Measurements from ENCODE around the gene SYCP2. TPM values are rescaled to one million over a fixed set of nuclear protein-coding genes. Genes with fewer than 3 reads are reported as not detected.

SYCP2 gene, protein sequence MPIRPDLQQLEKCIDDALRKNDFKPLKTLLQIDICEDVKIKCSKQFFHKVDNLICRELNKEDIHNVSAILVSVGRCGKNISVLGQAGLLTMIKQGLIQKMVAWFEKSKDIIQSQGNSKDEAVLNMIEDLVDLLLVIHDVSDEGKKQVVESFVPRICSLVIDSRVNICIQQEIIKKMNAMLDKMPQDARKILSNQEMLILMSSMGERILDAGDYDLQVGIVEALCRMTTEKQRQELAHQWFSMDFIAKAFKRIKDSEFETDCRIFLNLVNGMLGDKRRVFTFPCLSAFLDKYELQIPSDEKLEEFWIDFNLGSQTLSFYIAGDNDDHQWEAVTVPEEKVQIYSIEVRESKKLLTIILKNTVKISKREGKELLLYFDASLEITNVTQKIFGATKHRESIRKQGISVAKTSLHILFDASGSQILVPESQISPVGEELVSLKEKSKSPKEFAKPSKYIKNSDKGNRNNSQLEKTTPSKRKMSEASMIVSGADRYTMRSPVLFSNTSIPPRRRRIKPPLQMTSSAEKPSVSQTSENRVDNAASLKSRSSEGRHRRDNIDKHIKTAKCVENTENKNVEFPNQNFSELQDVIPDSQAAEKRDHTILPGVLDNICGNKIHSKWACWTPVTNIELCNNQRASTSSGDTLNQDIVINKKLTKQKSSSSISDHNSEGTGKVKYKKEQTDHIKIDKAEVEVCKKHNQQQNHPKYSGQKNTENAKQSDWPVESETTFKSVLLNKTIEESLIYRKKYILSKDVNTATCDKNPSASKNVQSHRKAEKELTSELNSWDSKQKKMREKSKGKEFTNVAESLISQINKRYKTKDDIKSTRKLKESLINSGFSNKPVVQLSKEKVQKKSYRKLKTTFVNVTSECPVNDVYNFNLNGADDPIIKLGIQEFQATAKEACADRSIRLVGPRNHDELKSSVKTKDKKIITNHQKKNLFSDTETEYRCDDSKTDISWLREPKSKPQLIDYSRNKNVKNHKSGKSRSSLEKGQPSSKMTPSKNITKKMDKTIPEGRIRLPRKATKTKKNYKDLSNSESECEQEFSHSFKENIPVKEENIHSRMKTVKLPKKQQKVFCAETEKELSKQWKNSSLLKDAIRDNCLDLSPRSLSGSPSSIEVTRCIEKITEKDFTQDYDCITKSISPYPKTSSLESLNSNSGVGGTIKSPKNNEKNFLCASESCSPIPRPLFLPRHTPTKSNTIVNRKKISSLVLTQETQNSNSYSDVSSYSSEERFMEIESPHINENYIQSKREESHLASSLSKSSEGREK (N-terminal part only)
- total RNA-seq = 1.5 and 1.7 TPM in 2 replicates
- 1.1 and 1.2 TPM in 2 replicates for polyA plus RNA-seq

DNA sequence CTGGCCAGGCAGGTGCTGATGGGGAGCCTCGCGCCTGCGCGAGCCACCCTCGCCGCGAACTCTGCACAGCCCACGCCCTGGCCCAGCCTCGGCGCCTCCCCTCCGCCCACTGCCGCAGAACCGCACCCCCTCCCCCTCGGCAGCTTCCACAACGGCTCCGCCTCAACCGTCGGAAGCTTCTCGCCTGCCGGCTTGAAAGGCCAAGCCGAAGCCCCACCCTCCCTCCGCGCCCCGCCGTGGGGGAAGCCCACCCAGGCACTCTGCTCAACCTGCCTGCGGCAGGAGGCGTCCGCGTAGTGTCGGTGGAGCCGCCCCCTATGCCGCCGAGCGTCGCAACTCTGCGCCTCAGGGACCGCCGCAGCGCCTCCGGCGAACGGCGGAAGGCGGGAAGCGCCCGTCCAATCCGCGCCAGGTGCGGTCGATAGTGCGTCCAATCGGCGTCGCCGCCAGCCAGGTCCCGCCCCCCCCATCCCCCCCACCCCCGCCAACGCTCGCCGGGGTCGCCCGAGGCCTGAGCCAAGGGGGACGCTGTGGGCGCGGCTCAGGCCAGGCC, at the start of gene SYCP2:
TSS of gene SYCP2 (minus strand) at position 342 of the 553 bp plus-strand sequence. CDS start 11,224 bp downstream, outside the sequence.
- peak within 1 kb of the TSS; percentile 56 for H3K4me3 ChIP-seq
- H2AFZ ChIP-seq = peak within 1 kb of the TSS; percentile 97
- peak within 1 kb of the TSS; percentile 98 for H3K4me2 ChIP-seq
- peaks cover 22% of the 10 kb centered on the region for H3K79me2 ChIP-seq
- no peak within 1 kb of the TSS for H3K27ac ChIP-seq
- H3K9me2 ChIP-seq (replicated peaks; ENCODE audit: insufficient read depth) = no peaks in the 10 kb centered on the region
- no peaks in the 10 kb centered on the region for H4K20me1 ChIP-seq (ENCODE audit: insufficient read depth, poor library complexity, severe bottlenecking)
- peaks cover 13% of the 10 kb centered on the region for H3K4me1 ChIP-seq (ENCODE audit: insufficient read depth)
- 100% methylated on average over 6 of the region's 65 CpGs for WGBS (ENCODE audit: low lambda C conversion rate, missing lambda C conversion rate)
- TF ChIP-seq EZH2 (IDR thresholded peaks at IDR 0.05; ENCODE audit: borderline replicate concordance) (no peak), EZH2phosphoT487 (IDR thresholded peaks at IDR 0.05; ENCODE audit: low read depth, severe bottlenecking, unreplicated experiment) (no peak)
- TF ChIP-seq, protein P1, sequence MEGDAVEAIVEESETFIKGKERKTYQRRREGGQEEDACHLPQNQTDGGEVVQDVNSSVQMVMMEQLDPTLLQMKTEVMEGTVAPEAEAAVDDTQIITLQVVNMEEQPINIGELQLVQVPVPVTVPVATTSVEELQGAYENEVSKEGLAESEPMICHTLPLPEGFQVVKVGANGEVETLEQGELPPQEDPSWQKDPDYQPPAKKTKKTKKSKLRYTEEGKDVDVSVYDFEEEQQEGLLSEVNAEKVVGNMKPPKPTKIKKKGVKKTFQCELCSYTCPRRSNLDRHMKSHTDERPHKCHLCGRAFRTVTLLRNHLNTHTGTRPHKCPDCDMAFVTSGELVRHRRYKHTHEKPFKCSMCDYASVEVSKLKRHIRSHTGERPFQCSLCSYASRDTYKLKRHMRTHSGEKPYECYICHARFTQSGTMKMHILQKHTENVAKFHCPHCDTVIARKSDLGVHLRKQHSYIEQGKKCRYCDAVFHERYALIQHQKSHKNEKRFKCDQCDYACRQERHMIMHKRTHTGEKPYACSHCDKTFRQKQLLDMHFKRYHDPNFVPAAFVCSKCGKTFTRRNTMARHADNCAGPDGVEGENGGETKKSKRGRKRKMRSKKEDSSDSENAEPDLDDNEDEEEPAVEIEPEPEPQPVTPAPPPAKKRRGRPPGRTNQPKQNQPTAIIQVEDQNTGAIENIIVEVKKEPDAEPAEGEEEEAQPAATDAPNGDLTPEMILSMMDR (IDR thresholded peaks at IDR 0.05; ENCODE audit: poor library complexity) = no peak
- peak; percentile 7 for DNase-seq (ENCODE audit: low spot score)
- H3K27me3 ChIP-seq = no peaks in the 10 kb centered on the region
- H3K9me3 ChIP-seq (ENCODE audit: low read depth) = no peaks in the 10 kb centered on the region
- H3K36me3 ChIP-seq (replicated peaks; ENCODE audit: insufficient read depth, low read depth) = no peaks in the 10 kb centered on the region

DNA sequence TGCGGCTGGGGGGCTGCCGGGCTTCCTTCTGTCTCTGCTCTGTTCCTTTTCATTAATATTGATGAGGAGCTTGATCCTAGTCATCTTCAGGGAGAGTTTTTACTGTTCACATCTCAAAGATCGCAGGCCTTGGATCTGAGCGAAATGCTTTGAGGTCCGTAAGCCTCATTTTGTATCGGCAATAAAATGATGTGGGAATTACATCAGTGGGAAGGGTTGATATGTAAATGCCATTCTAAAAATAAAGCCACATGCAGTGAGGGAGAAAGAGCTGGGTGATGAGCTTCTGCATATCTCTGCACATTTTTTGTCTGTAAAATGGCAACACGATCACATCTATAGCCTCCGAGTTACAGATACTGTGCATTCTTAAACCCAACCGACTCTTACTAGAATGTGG, 49.6 kb upstream of the SYCP2 start:
- no peak overlapping the region for H3K27ac ChIP-seq
- 95% methylated on average over 9 of the region's 9 CpGs for WGBS (ENCODE audit: low lambda C conversion rate, missing lambda C conversion rate)

DNA sequence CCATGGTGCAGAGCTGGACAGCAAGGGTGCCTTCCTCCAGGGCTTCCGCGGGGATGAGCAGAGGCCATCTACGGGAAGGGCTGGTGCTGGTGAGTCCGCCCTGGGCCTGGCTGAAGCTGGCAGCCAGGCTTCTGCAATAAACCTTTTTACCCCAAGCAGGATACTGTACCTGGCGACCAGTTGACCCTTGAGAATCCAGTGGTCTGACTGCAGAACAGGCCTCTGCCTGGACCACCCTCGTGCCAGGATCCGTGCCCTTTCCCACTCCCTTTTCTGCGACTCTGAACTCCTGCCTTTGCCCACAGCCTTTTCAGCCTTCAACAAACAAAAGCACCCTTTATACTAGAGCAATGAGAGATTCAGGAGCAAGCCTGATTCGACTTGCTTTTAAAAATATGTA, 43.6 kb upstream of the SYCP2 start:
- Histone ChIP-seq H3K27me3 (no peaks in the 10 kb centered on the region), H3K9me3 (ENCODE audit: low read depth) (no peaks in the 10 kb centered on the region), H3K79me2 (no peaks in the 10 kb centered on the region), H3K4me1 (ENCODE audit: insufficient read depth) (no peaks in the 10 kb centered on the region), H3K4me3 (no peak overlapping the region), H4K20me1 (ENCODE audit: insufficient read depth, poor library complexity, severe bottlenecking) (no peaks in the 10 kb centered on the region), H3K4me2 (no peak overlapping the region), H2AFZ (no peak overlapping the region), H3K27ac (no peak overlapping the region), H3K36me3 (replicated peaks; ENCODE audit: insufficient read depth, low read depth) (no peaks in the 10 kb centered on the region), H3K9me2 (replicated peaks; ENCODE audit: insufficient read depth) (no peaks in the 10 kb centered on the region)
- 90% methylated on average over 9 of the region's 9 CpGs for WGBS (ENCODE audit: low lambda C conversion rate, missing lambda C conversion rate)
- DNase-seq (ENCODE audit: low spot score) = no peak
- TF ChIP-seq, protein P1 (IDR thresholded peaks at IDR 0.05; ENCODE audit: poor library complexity) = no peak
- TF ChIP-seq EZH2 (IDR thresholded peaks at IDR 0.05; ENCODE audit: borderline replicate concordance) = no peak
- TF ChIP-seq EZH2phosphoT487 (IDR thresholded peaks at IDR 0.05; ENCODE audit: low read depth, severe bottlenecking, unreplicated experiment) = no peak

More for the DNA sequence above, 49.6 kb upstream of the SYCP2 start:
- Histone ChIP-seq H4K20me1 (ENCODE audit: insufficient read depth, poor library complexity, severe bottlenecking) (no peaks in the 10 kb centered on the region), H2AFZ (no peak overlapping the region), H3K27me3 (no peaks in the 10 kb centered on the region), H3K9me2 (replicated peaks; ENCODE audit: insufficient read depth) (no peaks in the 10 kb centered on the region), H3K9me3 (ENCODE audit: low read depth) (no peaks in the 10 kb centered on the region), H3K4me2 (no peak overlapping the region), H3K79me2 (no peaks in the 10 kb centered on the region), H3K36me3 (replicated peaks; ENCODE audit: insufficient read depth, low read depth) (no peaks in the 10 kb centered on the region), H3K4me3 (no peak overlapping the region), H3K4me1 (ENCODE audit: insufficient read depth) (no peaks in the 10 kb centered on the region)
- no peak for DNase-seq (ENCODE audit: low spot score)
- no peak for TF ChIP-seq EZH2phosphoT487 (IDR thresholded peaks at IDR 0.05; ENCODE audit: low read depth, severe bottlenecking, unreplicated experiment)
- TF ChIP-seq, protein P1 (IDR thresholded peaks at IDR 0.05; ENCODE audit: poor library complexity) = no peak
- no peak for TF ChIP-seq EZH2 (IDR thresholded peaks at IDR 0.05; ENCODE audit: borderline replicate concordance)
